HEK293T (cell line): ENCODE results near the gene KLF7.

Experiments used
- CTCF ChIA-PET: fragments of 350-600 bp; formaldehyde crosslinking; extraction: SDS; loops from one replicate; lab custom pipeline; 2021; ENCODE audit warnings: antibody characterized with exemption, inconsistent platforms; lab: Yijun Ruan, JAX
- POLR2A ChIA-PET: fragments of 350-600 bp; formaldehyde crosslinking; extraction: SDS; loops from one replicate; lab custom pipeline; 2020; ENCODE audit warnings: antibody characterized with exemption, inconsistent platforms; lab: Yijun Ruan, JAX
- DNase-seq: peaks from one replicate; pipeline ENCODE4 v3.0.0; 2012; ENCODE audit warnings: mixed read lengths; ENCODE audit errors: extremely low spot score
- ARNT ChIP-seq: fragments of 450-650 bp; IDR thresholded peaks from 2 replicates; pipeline ENCODE4 v1.6.1; 2017; ENCODE audit warnings: mild to moderate bottlenecking
- BHLHE40 ChIP-seq: fragments of 450-650 bp; IDR thresholded peaks from 2 replicates; pipeline ENCODE4 v1.6.1; 2016; ENCODE audit warnings: mild to moderate bottlenecking, moderate library complexity, borderline replicate concordance
- CTBP1 ChIP-seq: fragments of 450-650 bp; IDR thresholded peaks from 2 replicates; pipeline ENCODE4 v1.6.1; 2016; ENCODE audit warnings: borderline replicate concordance
- ELF4 ChIP-seq: fragments of 450-650 bp; IDR thresholded peaks from 2 replicates; pipeline ENCODE4 v1.6.1; 2017; ENCODE audit warnings: antibody characterized with exemption
- FOXA1 ChIP-seq: fragments of 450-650 bp; IDR thresholded peaks from 2 replicates; pipeline ENCODE4 v1.6.1; 2016; ENCODE audit warnings: mild to moderate bottlenecking
- FOXK2 ChIP-seq: fragments of 450-650 bp; IDR thresholded peaks from 2 replicates; pipeline ENCODE4 v1.6.1; 2016; ENCODE audit warnings: mild to moderate bottlenecking
- FOXM1 ChIP-seq: fragments of 450-650 bp; IDR thresholded peaks from 2 replicates; pipeline ENCODE4 v1.6.1; 2017; ENCODE audit warnings: mild to moderate bottlenecking, borderline replicate concordance
- HDGF ChIP-seq: fragments of 450-650 bp; IDR thresholded peaks from 2 replicates; pipeline ENCODE4 v1.6.1; 2017; ENCODE audit warnings: antibody characterized with exemption, borderline replicate concordance
- L3MBTL2 ChIP-seq: fragments of 450-650 bp; conservative IDR thresholded peaks from 2 replicates; pipeline ENCODE4 v1.6.1; 2016; ENCODE audit warnings: mild to moderate bottlenecking
- LEF1 ChIP-seq: fragments of 450-650 bp; IDR thresholded peaks from 2 replicates; pipeline ENCODE4 v1.6.1; 2017; ENCODE audit warnings: mild to moderate bottlenecking, borderline replicate concordance
- NFRKB ChIP-seq: fragments of 450-650 bp; IDR thresholded peaks from 2 replicates; pipeline ENCODE4 v1.6.1; 2016; ENCODE audit warnings: mild to moderate bottlenecking, moderate library complexity
- SP1 ChIP-seq: fragments of 450-650 bp; IDR thresholded peaks from 2 replicates; pipeline ENCODE4 v1.6.1; 2017
- SUZ12 ChIP-seq: fragments of 450-650 bp; IDR thresholded peaks from 2 replicates; pipeline ENCODE4 v1.6.1; 2016; ENCODE audit warnings: mild to moderate bottlenecking
- TARDBP ChIP-seq: fragments of 450-650 bp; IDR thresholded peaks from 2 replicates; pipeline ENCODE4 v1.6.1; 2016
- ZNF384 ChIP-seq: fragments of 450-650 bp; IDR thresholded peaks from 2 replicates; pipeline ENCODE4 v1.6.1; 2016
- TF ChIP-seq, protein P1 (sequence below): fragments of 450-650 bp; IDR thresholded peaks from 2 replicates; pipeline ENCODE4 v1.6.1; 2016

Gene KLF7

DNA sequence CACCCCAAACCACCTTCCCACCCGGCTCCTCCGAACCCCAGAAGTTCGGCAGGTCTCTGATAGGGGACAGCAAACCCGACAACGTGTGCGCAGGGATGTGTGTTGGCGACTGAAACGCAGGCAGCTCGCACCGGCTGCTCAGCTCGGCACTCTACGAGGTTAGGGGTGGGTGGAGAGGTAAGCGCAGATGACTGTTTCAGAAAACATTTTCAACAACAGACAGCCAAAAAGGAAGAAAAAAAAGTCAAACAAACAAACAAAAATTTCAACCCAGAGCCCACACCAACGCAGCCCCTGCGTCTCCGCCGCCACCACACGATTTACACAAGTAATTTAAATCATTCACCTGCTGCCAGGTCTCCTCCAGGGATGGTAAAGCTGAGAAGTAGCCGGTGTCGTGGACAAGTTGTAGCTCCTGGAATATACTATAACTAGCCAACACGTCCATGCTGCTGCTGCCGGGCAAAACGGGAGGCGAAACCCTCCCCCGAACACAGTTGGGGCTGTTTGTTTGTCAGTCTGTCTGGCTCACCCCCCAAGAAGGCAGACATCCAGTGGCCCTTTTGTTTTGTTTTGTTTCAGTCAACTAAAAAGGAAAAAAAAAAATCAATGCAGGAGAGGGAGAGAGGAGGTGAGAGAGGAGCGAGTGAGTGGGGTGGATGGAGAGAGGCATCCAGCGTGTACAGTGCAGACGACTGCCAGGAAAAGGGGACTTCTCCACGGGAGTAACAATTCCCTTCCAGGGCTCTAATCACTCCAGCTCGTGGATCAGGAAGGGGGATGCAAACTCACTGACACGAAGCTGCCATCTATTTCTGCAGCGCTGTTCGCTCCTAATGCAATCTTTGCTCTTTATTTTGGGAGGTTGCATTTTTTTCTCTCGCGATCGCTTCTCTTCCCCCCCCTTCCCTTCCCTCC, at the start of gene KLF7:
KLF7 (minus strand) TSS at position 828 of the 918 bp plus-strand sequence; CDS start at position 448, 380 bp downstream.
- no peak for TF ChIP-seq BHLHE40
- TF ChIP-seq HDGF, result no peak
- TF ChIP-seq ZNF384, result peak; percentile 44; the same call in 1 of the 2 replicates
- TF ChIP-seq CTBP1, result 0 out of 2 replicates have a peak, but pooled peaks have one; percentile 8
- 0 out of 2 replicates have a peak, but pooled peaks have one; percentile 38 for TF ChIP-seq L3MBTL2
- no peak for TF ChIP-seq ARNT
- TF ChIP-seq ELF4, result no peak
- POLR2A ChIA-PET, result interaction anchor here (0.5 to 2.8 kb wide), 30 partner anchors 9 to 364 kb away, joined by 3 to 18 read pairs (median 4); partner anchors contain the start of gene CREB1
- peak; percentile 30 for DNase-seq
- CTCF ChIA-PET, result interaction anchor here (0.7 kb wide), 1 partner anchor 11 kb away, joined by 4 read pairs; no protein-coding TSS in a partner anchor

DNA sequence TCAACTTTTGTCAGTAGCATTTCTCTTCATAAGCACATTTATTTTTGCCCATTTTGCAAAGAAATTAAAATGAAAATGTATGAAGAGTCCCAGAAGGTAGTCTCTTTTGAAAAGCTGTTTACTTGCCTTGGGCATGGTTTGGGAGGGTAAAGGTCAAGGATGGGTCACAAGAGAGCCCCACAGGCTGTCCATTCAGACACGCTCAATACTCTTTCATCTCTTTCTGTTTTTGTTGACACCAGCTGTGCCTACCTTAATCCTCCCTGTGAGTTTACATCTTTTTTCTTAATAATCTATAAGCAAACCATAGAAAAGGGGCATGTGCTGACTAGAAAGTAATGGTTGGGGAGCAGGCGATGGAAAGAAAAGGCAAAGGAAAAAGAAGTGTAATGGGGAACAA, 49.6 kb upstream of the KLF7 start:
- POLR2A ChIA-PET, result no interaction called here
- DNase-seq, result no peak
- CTCF ChIA-PET, result no interaction called here
- TF ChIP-seq LEF1, result no peak
- no peak for TF ChIP-seq HDGF
- no peak for TF ChIP-seq FOXA1
- no peak for TF ChIP-seq NFRKB
- TF ChIP-seq BHLHE40, result no peak
- TF ChIP-seq ARNT, result no peak
- no peak for TF ChIP-seq L3MBTL2
- TF ChIP-seq ZNF384, result no peak
- TF ChIP-seq ELF4, result no peak
- no peak for TF ChIP-seq CTBP1

DNA sequence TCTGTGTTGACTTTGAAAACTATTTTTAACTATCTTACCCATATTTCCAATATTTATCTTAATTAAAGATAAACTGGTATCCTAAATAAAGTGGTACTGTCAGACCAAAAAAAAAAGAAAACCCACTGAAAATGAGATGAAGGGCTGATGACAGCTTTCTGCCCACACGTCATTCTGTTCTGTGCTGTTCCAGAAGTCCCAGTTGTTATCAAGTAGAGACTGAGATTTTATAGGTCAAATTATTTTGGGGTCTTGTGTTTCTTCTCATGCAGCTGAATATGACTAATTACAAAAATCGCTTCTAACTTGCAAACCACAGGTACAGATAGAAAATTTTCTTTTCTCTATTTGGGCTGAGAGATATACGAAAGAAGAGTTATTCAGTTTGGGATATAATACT, 48.7 kb upstream of the KLF7 start:
- TF ChIP-seq, protein P1, sequence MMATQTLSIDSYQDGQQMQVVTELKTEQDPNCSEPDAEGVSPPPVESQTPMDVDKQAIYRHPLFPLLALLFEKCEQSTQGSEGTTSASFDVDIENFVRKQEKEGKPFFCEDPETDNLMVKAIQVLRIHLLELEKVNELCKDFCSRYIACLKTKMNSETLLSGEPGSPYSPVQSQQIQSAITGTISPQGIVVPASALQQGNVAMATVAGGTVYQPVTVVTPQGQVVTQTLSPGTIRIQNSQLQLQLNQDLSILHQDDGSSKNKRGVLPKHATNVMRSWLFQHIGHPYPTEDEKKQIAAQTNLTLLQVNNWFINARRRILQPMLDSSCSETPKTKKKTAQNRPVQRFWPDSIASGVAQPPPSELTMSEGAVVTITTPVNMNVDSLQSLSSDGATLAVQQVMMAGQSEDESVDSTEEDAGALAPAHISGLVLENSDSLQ, result no peak
- TF ChIP-seq FOXM1 (no peak), ELF4 (no peak), L3MBTL2 (no peak), TARDBP (no peak), BHLHE40 (no peak), HDGF (no peak), CTBP1 (no peak), ZNF384 (no peak), NFRKB (no peak), ARNT (no peak), FOXK2 (no peak), LEF1 (no peak), SP1 (no peak), FOXA1 (no peak), SUZ12 (no peak)
- ChIA-PET POLR2A (no interaction called here), CTCF (no interaction called here)
- DNase-seq, result no peak

DNA sequence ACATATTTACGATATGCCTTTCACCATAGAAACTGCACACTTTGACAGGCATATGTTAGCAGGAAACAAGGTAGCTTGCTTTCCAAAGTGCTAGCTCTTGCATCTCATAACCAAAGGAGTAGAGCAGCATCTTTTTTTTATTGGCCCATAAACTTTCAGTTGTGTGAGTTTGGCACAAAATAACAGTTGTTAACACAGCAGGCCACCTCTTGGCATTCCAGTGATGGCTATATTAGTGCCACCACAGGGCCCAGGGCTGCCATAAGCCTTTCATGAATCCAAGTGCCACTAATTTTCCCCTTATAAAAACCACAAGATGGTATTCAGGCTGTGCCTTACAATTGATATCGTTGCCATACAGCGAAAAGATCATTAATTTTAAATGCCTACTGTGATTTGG, 40.3 kb upstream of the KLF7 start:
- POLR2A ChIA-PET, result interaction anchor here (1.4 kb wide), 1 partner anchor 40 kb away, joined by 6 read pairs; the partner anchor contains the start of gene KLF7
- CTCF ChIA-PET, result interaction anchor here (0.7 kb wide), 1 partner anchor 58 kb away, joined by 4 read pairs; no protein-coding TSS in a partner anchor
- TF ChIP-seq LEF1 (no peak), L3MBTL2 (no peak), ELF4 (no peak)
- TF ChIP-seq, protein P1, result peak; percentile 87
- DNase-seq, result no peak

DNA sequence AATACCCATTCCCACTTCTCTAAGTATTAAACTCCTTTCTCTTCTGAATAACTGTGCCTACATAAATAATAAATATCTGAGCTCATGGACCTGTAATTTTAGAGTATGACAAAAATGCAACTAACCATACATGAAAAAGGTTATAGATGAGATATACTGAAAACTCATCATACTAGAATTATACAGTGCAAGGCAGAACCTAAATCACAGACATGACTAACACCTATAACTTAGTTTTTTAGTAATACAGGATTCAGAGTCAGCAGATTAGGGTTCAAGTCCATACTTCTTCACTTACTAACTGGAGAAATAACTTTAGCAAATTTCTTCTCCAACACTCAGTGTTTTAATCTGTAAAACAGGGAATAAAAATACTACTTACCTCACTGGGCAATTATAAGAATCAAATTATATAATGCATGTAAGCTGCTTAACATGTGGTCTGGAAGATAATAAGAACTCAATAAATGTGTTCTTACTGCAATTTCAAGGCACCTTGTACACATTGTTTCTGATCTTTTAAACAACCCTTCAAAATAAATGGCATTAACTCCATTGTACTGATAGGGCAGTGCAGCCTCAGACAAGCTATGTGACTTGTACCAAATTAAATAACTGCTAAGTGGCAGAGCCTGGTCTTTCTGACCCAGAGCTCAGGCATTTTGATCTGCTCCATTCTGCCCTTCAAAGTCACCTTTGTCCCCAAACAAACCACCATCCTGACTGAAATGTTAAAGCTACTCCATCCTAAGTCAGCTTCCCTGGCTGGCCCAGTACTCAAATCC, 39.6 kb upstream of the KLF7 start:
- TF ChIP-seq ELF4 (no peak), ARNT (no peak), SP1 (no peak), BHLHE40 (no peak), CTBP1 (no peak), FOXA1 (no peak), ZNF384 (no peak), LEF1 (no peak), TARDBP (no peak), SUZ12 (no peak), HDGF (no peak), NFRKB (no peak), FOXK2 (no peak), L3MBTL2 (no peak), FOXM1 (no peak)
- TF ChIP-seq, protein P1, result no peak
- ChIA-PET POLR2A (interaction anchor here (1.4 kb wide), 1 partner anchor 40 kb away, joined by 6 read pairs; the partner anchor contains the start of gene KLF7), CTCF (interaction anchor here (0.7 kb wide), 1 partner anchor 57 kb away, joined by 4 read pairs; no protein-coding TSS in a partner anchor)
- DNase-seq, result no peak
